Measurements from ENCODE around the gene FLNB. TPM values are rescaled to one million over a fixed set of nuclear protein-coding genes. Genes with fewer than 3 reads are reported as not detected.

FLNB gene
- total and polyA plus RNA-seq, 9 of the 15 experiments (the other 6 are each of a cell fraction or from before 2014, with no cell fraction given), result 9.4 to 48.1 (median 25.6) TPM

DNA sequence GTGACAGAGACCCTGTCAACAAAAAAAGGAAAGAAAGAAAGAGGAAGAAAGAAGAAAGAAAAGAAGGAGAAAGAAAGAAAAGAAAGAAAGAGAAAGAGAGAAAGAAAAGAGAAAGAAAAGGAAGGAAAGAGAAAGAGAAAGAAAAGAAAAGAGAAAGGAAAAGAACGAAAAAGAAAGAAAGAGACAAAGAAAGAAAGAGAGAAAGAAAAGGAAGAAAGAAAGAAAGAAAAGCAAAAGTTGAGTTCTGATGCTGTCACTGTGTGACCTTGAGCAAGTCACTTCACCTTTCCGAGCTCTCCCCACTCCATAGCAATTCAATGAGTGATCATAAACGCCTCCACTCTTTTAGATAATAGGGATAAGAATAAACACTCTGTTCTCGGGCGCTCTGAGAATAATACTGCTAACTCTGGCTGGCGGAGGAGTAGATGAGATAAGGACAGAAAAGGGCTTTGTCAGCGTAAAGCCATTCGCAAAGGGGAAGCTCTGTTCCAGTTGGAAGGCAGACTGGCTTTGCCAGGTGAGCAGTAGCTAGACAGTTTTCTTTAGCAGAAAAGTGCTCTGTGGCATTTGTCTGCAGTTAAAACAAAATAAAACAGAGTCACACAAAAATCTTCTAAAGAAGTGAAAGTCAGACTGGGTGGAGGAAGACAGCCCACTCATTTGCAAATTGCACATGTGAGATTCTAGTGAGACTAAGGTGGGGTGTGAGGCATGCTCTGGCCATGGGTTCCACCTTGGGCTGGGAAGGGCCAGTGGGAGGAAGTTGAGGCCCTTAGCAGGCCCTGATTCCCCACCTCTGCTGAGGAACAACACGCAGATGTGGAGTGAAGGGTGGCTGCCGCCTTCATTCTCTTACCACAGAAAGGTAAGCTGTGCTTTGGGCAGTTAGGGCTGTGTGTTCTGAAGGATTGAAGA is 9.6 kb upstream of the FLNB start (continued):
- TF ChIP-seq FUS (optimal IDR thresholded peaks at IDR 0.05; ENCODE audit: low read depth, low read length), result no peak
- TF ChIP-seq NCOR1 (IDR thresholded peaks at IDR 0.05), result 0 out of 2 replicates have a peak, but pooled peaks have one; percentile 18
- peak; percentile 47; the same call in 1 of the 2 replicates for TF ChIP-seq FOSL1 (tag; conservative IDR thresholded peaks at IDR 0.05)
- no peak for TF ChIP-seq ZNF324 (CRISPR knock-in tag; IDR thresholded peaks at IDR 0.05)
- no peak for TF ChIP-seq NFE2L1 (tag; IDR thresholded peaks at IDR 0.05; ENCODE audit: borderline replicate concordance, low read depth)
- TF ChIP-seq MYBL2 (IDR thresholded peaks at IDR 0.05; ENCODE audit: low read depth), result no peak
- TF ChIP-seq MYBL2 (CRISPR knock-in tag; IDR thresholded peaks at IDR 0.05; ENCODE audit: borderline replicate concordance), result no peak
- TF ChIP-seq, protein P1, sequence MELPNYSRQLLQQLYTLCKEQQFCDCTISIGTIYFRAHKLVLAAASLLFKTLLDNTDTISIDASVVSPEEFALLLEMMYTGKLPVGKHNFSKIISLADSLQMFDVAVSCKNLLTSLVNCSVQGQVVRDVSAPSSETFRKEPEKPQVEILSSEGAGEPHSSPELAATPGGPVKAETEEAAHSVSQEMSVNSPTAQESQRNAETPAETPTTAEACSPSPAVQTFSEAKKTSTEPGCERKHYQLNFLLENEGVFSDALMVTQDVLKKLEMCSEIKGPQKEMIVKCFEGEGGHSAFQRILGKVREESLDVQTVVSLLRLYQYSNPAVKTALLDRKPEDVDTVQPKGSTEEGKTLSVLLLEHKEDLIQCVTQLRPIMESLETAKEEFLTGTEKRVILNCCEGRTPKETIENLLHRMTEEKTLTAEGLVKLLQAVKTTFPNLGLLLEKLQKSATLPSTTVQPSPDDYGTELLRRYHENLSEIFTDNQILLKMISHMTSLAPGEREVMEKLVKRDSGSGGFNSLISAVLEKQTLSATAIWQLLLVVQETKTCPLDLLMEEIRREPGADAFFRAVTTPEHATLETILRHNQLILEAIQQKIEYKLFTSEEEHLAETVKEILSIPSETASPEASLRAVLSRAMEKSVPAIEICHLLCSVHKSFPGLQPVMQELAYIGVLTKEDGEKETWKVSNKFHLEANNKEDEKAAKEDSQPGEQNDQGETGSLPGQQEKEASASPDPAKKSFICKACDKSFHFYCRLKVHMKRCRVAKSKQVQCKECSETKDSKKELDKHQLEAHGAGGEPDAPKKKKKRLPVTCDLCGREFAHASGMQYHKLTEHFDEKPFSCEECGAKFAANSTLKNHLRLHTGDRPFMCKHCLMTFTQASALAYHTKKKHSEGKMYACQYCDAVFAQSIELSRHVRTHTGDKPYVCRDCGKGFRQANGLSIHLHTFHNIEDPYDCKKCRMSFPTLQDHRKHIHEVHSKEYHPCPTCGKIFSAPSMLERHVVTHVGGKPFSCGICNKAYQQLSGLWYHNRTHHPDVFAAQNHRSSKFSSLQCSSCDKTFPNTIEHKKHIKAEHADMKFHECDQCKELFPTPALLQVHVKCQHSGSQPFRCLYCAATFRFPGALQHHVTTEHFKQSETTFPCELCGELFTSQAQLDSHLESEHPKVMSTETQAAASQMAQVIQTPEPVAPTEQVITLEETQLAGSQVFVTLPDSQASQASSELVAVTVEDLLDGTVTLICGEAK (IDR thresholded peaks at IDR 0.05), result peak; percentile 49; the same call in 1 of the 2 replicates
- TF ChIP-seq, protein P1 (CRISPR knock-in tag; IDR thresholded peaks at IDR 0.05), result no peak
- TF ChIP-seq, protein P2, sequence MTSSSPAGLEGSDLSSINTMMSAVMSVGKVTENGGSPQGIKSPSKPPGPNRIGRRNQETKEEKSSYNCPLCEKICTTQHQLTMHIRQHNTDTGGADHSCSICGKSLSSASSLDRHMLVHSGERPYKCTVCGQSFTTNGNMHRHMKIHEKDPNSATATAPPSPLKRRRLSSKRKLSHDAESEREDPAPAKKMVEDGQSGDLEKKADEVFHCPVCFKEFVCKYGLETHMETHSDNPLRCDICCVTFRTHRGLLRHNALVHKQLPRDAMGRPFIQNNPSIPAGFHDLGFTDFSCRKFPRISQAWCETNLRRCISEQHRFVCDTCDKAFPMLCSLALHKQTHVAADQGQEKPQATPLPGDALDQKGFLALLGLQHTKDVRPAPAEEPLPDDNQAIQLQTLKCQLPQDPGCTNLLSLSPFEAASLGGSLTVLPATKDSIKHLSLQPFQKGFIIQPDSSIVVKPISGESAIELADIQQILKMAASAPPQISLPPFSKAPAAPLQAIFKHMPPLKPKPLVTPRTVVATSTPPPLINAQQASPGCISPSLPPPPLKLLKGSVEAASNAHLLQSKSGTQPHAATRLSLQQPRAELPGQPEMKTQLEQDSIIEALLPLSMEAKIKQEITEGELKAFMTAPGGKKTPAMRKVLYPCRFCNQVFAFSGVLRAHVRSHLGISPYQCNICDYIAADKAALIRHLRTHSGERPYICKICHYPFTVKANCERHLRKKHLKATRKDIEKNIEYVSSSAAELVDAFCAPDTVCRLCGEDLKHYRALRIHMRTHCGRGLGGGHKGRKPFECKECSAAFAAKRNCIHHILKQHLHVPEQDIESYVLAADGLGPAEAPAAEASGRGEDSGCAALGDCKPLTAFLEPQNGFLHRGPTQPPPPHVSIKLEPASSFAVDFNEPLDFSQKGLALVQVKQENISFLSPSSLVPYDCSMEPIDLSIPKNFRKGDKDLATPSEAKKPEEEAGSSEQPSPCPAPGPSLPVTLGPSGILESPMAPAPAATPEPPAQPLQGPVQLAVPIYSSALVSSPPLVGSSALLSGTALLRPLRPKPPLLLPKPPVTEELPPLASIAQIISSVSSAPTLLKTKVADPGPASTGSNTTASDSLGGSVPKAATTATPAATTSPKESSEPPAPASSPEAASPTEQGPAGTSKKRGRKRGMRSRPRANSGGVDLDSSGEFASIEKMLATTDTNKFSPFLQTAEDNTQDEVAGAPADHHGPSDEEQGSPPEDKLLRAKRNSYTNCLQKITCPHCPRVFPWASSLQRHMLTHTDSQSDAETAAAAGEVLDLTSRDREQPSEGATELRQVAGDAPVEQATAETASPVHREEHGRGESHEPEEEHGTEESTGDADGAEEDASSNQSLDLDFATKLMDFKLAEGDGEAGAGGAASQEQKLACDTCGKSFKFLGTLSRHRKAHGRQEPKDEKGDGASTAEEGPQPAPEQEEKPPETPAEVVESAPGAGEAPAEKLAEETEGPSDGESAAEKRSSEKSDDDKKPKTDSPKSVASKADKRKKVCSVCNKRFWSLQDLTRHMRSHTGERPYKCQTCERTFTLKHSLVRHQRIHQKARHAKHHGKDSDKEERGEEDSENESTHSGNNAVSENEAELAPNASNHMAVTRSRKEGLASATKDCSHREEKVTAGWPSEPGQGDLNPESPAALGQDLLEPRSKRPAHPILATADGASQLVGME (CRISPR knock-in tag; IDR thresholded peaks at IDR 0.05), result no peak
- 0 out of 2 replicates have a peak, but pooled peaks have one; percentile 4 for TF ChIP-seq NFIC (IDR thresholded peaks at IDR 0.05)

All from K562 (cell line).